Mesenchymal stem cell (in vitro differentiated cells and primary cell): ENCODE data around the gene DPF3.

ENCODE experiments used
- DNase-seq: peaks from one replicate; pipeline ENCODE4 v3.0.0-alpha.2; 2013
- H2AFZ ChIP-seq: one replicate; pipeline ENCODE4 v1.6.1; 2013; ENCODE audit warnings: low read depth, mild to moderate bottlenecking, control low read depth, inconsistent platforms, low read length, moderate library complexity
- H2AK5ac ChIP-seq: 2 replicates; pipeline ENCODE4 v1.6.1; 2013; ENCODE audit warnings: low read length, moderate library complexity, mild to moderate bottlenecking, inconsistent platforms; ENCODE audit not compliant: severe bottlenecking
- H2BK120ac ChIP-seq: one replicate; pipeline ENCODE4 v1.6.1; 2013; ENCODE audit warnings: low read depth, mild to moderate bottlenecking, inconsistent platforms, low read length, moderate library complexity
- H2BK12ac ChIP-seq, 2 experiments: one replicate each; pipeline ENCODE4 v1.6.1; 2013; ENCODE audit warnings: inconsistent platforms in 2 of 2, low read length in 2 of 2, mild to moderate bottlenecking in 2 of 2, moderate library complexity in 2 of 2, control low read depth in 1 of 2
- H2BK15ac ChIP-seq: one replicate; pipeline ENCODE4 v1.6.1; 2013; ENCODE audit warnings: mild to moderate bottlenecking, low read depth, inconsistent platforms; ENCODE audit not compliant: poor library complexity, severe bottlenecking
- H2BK5ac ChIP-seq: 2 replicates; pipeline ENCODE4 v1.6.1; 2013; ENCODE audit warnings: low read depth, mild to moderate bottlenecking, low read length, control low read depth, inconsistent platforms; ENCODE audit not compliant: poor library complexity, severe bottlenecking
- H3K14ac ChIP-seq, 2 experiments: one replicate each; pipeline ENCODE4 v1.6.1; 2013; ENCODE audit warnings: inconsistent platforms in 2 of 2, low read length in 2 of 2, control low read depth in 1 of 2, mild to moderate bottlenecking in 1 of 2, moderate library complexity in 1 of 2
- H3K18ac ChIP-seq, 2 experiments: one replicate each; pipeline ENCODE4 v1.6.1; 2013; ENCODE audit warnings: inconsistent platforms in 2 of 2, low read length in 2 of 2, control low read depth in 1 of 2, low read depth in 1 of 2, mild to moderate bottlenecking in 1 of 2
- H3K23ac ChIP-seq, 2 experiments: one replicate each; pipeline ENCODE4 v1.6.1; 2013; ENCODE audit warnings: inconsistent platforms in 2 of 2, low read length in 2 of 2, mild to moderate bottlenecking in 2 of 2, moderate library complexity in 2 of 2, control low read depth in 1 of 2
- H3K27ac ChIP-seq: 2 replicates; pipeline ENCODE4 v1.5.1; 2013; ENCODE audit warnings: mild to moderate bottlenecking, moderate library complexity, low read length, control low read depth, inconsistent platforms; ENCODE audit not compliant: poor library complexity, severe bottlenecking
- H3K27me3 ChIP-seq, 2 experiments: 2 replicates each; pipeline versions ENCODE4 v1.6.1 to v1.7.0; 2013; ENCODE audit warnings: low read length in 2 of 2, mild to moderate bottlenecking in 2 of 2, moderate library complexity in 2 of 2, control low read depth in 1 of 2, inconsistent platforms in 1 of 2; ENCODE audit not compliant: control insufficient read depth in 1 of 2, insufficient read depth in 1 of 2
- H3K36me3 ChIP-seq, 2 experiments: 2 replicates each; pipeline versions ENCODE4 v1.6.1 to v1.7.0; 2013; ENCODE audit warnings: low read length in 2 of 2, control low read depth in 1 of 2, inconsistent platforms in 1 of 2, low read depth in 1 of 2, mild to moderate bottlenecking in 1 of 2; ENCODE audit not compliant: insufficient read depth in 2 of 2, control insufficient read depth in 1 of 2
- H3K4ac ChIP-seq, 2 experiments: one replicate each; pipeline ENCODE4 v1.6.1; 2013; ENCODE audit warnings: inconsistent platforms in 2 of 2, low read length in 2 of 2, mild to moderate bottlenecking in 2 of 2, moderate library complexity in 2 of 2, control low read depth in 1 of 2, low read depth in 1 of 2
- H3K4me1 ChIP-seq: 2 replicates; pipeline ENCODE4 v1.6.1; 2013; ENCODE audit warnings: low read depth, low read length, control low read depth; ENCODE audit not compliant: control insufficient read depth, insufficient read depth
- H3K4me2 ChIP-seq: 2 replicates; pipeline ENCODE4 v1.6.1; 2013; ENCODE audit warnings: low read length, mild to moderate bottlenecking, inconsistent platforms; ENCODE audit not compliant: poor library complexity, severe bottlenecking
- H3K4me3 ChIP-seq, 2 experiments: 2 replicates each; pipeline versions ENCODE4 v1.5.1 to v1.7.0; 2013; ENCODE audit warnings: low read length in 2 of 2, mild to moderate bottlenecking in 2 of 2, control low read depth in 1 of 2, low read depth in 1 of 2; ENCODE audit not compliant: insufficient read depth in 1 of 2
- H3K79me1 ChIP-seq: replicated peaks from 2 replicates; pipeline ENCODE4 v1.6.1; 2013; ENCODE audit warnings: mild to moderate bottlenecking, control low read depth, low read length, inconsistent platforms; ENCODE audit not compliant: poor library complexity, severe bottlenecking
- H3K9ac ChIP-seq: 2 replicates; pipeline ENCODE4 v1.7.0; 2013; ENCODE audit warnings: mild to moderate bottlenecking, low read length, moderate library complexity
- H3K9me3 ChIP-seq: 2 replicates; pipeline ENCODE4 v1.7.0; 2013; ENCODE audit warnings: mild to moderate bottlenecking, low read length; ENCODE audit not compliant: control insufficient read depth
- H4K8ac ChIP-seq: one replicate; pipeline ENCODE4 v1.6.1; 2013; ENCODE audit warnings: inconsistent platforms, mild to moderate bottlenecking, low read length, moderate library complexity
- H4K91ac ChIP-seq: one replicate; pipeline ENCODE4 v1.6.1; 2013; ENCODE audit warnings: mild to moderate bottlenecking, low read length, inconsistent platforms
- WGBS: methylation state at CpG from one replicate; pipeline ENCODE4 v1.1.7; 2013; ENCODE audit warnings: mixed read lengths; 5-methylcytosine and 5-hydroxymethylcytosine counted together

The DPF3 gene

GRCh38 chr14:72657214-72657921 is 236.5 kb downstream of the DPF3 start:
- Histone ChIP-seq H4K8ac (no peak overlapping the region), H3K27me3 (no peaks in the 10 kb centered on the region), H3K36me3 (peaks cover 0 to 11% of the 10 kb centered on the region in 2 experiments), H2AK5ac (no peak overlapping the region), H2BK120ac (no peak overlapping the region), H3K27ac (no peak overlapping the region), H3K18ac (no peak overlapping the region), H3K4ac (no peak overlapping the region), H3K4me1 (peaks cover 6% of the 10 kb centered on the region), H3K79me1 (peaks cover 3% of the 10 kb centered on the region), H2BK12ac (no peak overlapping the region), H3K4me2 (no peak overlapping the region), H3K14ac (no peak overlapping the region), H2AFZ (no peak overlapping the region), H3K9me3 (no peaks in the 10 kb centered on the region), H2BK5ac (no peak overlapping the region), H4K91ac (no peak overlapping the region), H3K4me3 (no peak overlapping the region), H3K9ac (no peak overlapping the region), H3K23ac (no peak overlapping the region), H2BK15ac (no peak overlapping the region)
- 100% methylated on average over 1 of the region's 1 CpG for WGBS
- DNase-seq = no peak

GRCh38 chr14:72653026-72653425 is 240.9 kb downstream of the DPF3 start:
- Histone ChIP-seq H3K27me3 (no peaks in the 10 kb centered on the region), H3K4ac (no peak overlapping the region), H3K4me1 (peaks cover 29% of the 10 kb centered on the region), H3K4me3 (no peak overlapping the region), H2BK12ac (peak overlapping the region in 1 of 2 experiments; percentile 42), H3K18ac (no peak overlapping the region), H3K36me3 (no peaks in the 10 kb centered on the region), H3K9me3 (no peaks in the 10 kb centered on the region), H4K8ac (no peak overlapping the region), H3K27ac (no peak overlapping the region), H2AK5ac (peak overlapping the region; percentile 6), H3K79me1 (no peaks in the 10 kb centered on the region), H2BK15ac (no peak overlapping the region), H2AFZ (no peak overlapping the region), H2BK120ac (no peak overlapping the region), H4K91ac (no peak overlapping the region), H3K23ac (peak overlapping the region in 1 of 2 experiments; percentile 13), H3K9ac (no peak overlapping the region), H3K14ac (peak overlapping the region in 1 of 2 experiments; percentile 64), H3K4me2 (no peak overlapping the region), H2BK5ac (no peak overlapping the region)
- no peak for DNase-seq
- 68% methylated on average over 8 of the region's 8 CpGs for WGBS

- peak overlapping the region in 1 of 2 experiments; percentile 1 for H2BK12ac ChIP-seq
- no peak overlapping the region for H3K4me2 ChIP-seq
- H4K91ac ChIP-seq = no peak overlapping the region
- H3K9ac ChIP-seq = no peak overlapping the region
- no peak overlapping the region for H2BK120ac ChIP-seq
- H3K4ac ChIP-seq = no peak overlapping the region
- H3K36me3 ChIP-seq = no peaks in the 10 kb centered on the region
- H2AK5ac ChIP-seq = peak overlapping the region; percentile 77
- no peak overlapping the region for H2AFZ ChIP-seq
- peak overlapping the region; percentile 3 for H4K8ac ChIP-seq
- no peak overlapping the region for H2BK15ac ChIP-seq
- H3K79me1 ChIP-seq = no peaks in the 10 kb centered on the region
- peak overlapping the region; percentile 60 for H3K27ac ChIP-seq
- H3K27me3 ChIP-seq = no peaks in the 10 kb centered on the region
- H3K23ac ChIP-seq = no peak overlapping the region
- no peak overlapping the region for H3K18ac ChIP-seq
- no peak overlapping the region for H2BK5ac ChIP-seq
- no peak overlapping the region for H3K14ac ChIP-seq
- H3K4me1 ChIP-seq = peaks cover 29% of the 10 kb centered on the region
- no peak overlapping the region for H3K4me3 ChIP-seq
- 58% methylated on average over 4 of the region's 4 CpGs for WGBS
- no peak for DNase-seq
- H3K9me3 ChIP-seq = no peaks in the 10 kb centered on the region
These were observed 241.7 kb downstream of the DPF3 start for GRCh38 chr14:72652179-72652578.

GRCh38 chr14:72651714-72652113 is 242.2 kb downstream of the DPF3 start:
- peaks cover 29% of the 10 kb centered on the region for H3K4me1 ChIP-seq
- no peak overlapping the region for H2AFZ ChIP-seq
- DNase-seq = no peak
- WGBS = 80% methylated on average over 5 of the region's 5 CpGs
- H3K4me3 ChIP-seq = no peak overlapping the region
- H2BK120ac ChIP-seq = no peak overlapping the region
- H3K27me3 ChIP-seq = no peaks in the 10 kb centered on the region
- H3K4me2 ChIP-seq = no peak overlapping the region
- H3K9me3 ChIP-seq = no peaks in the 10 kb centered on the region
- H3K18ac ChIP-seq = peak overlapping the region; percentile 11 to 79
- no peak overlapping the region for H3K14ac ChIP-seq
- H2AK5ac ChIP-seq = peak overlapping the region; percentile 77
- H3K9ac ChIP-seq = no peak overlapping the region
- peak overlapping the region; percentile 36 for H4K91ac ChIP-seq
- H3K4ac ChIP-seq = peak overlapping the region in 1 of 2 experiments; percentile 47
- H2BK15ac ChIP-seq = no peak overlapping the region
- no peak overlapping the region for H2BK5ac ChIP-seq
- peak overlapping the region in 1 of 2 experiments; percentile 4 for H2BK12ac ChIP-seq
- H3K79me1 ChIP-seq = no peaks in the 10 kb centered on the region
- peak overlapping the region; percentile 27 for H4K8ac ChIP-seq
- no peaks in the 10 kb centered on the region for H3K36me3 ChIP-seq
- no peak overlapping the region for H3K23ac ChIP-seq
- peak overlapping the region; percentile 60 for H3K27ac ChIP-seq
